GM21381 (cell line): ENCODE measurements around the gene RRM1.

ENCODE experiments used
- ATAC-seq: cut with Tn5 transposase; IDR thresholded peaks from one replicate; pipeline ENCODE4 v1.9.1; 2021; ENCODE audit warnings: mild to moderate bottlenecking, moderate library complexity; ENCODE audit not compliant: unreplicated experiment

The RRM1 gene

DNA sequence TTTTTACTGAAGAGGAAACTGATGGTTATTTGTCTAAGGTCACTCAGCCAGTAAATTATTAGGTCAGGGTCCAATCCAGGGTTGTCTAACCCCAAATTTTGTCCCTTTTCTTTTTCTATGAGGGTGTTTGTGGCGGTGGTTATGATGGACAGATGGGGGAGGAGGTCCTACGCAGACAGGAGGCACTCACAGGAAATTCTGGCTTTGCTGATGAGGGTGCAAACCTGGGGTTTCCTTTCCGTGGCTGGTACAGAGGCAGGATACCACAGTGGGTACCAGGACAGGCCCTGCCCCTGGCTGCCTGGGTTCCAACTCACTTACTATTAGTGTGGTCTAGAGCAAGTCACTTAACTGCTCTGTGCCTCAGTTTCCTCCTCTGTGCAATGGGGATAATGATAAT lies 91.0 kb downstream of the RRM1 start:
- ATAC-seq, result no peak

DNA sequence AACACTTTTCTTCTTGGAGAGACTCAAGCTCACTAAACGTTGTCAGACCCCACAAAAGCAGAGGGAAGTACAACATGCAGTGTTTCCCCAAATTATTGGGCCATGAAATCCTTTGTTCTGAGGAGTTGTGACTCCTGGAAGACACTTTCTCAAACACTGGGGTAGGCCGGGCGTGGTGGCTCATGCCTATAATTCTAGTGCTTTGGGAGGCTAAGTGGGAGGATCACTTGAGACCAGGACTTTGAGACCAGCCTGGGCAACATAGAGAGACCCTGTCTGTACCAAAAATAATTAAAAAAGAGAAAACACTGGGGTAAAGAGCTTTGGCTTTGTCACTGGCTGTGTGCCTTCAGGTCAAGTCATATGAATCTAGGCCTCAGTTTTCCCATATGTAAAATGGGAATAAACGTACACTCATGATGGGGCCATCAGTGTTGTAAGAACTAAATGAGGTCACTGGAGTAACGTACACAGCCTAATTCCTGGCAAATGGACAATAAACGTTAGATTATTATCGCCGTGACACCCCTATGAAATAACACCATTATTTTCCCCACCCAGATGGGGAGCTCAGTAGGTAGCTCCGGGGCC lies 92.0 kb downstream of the RRM1 start:
- ATAC-seq, result no peak

DNA sequence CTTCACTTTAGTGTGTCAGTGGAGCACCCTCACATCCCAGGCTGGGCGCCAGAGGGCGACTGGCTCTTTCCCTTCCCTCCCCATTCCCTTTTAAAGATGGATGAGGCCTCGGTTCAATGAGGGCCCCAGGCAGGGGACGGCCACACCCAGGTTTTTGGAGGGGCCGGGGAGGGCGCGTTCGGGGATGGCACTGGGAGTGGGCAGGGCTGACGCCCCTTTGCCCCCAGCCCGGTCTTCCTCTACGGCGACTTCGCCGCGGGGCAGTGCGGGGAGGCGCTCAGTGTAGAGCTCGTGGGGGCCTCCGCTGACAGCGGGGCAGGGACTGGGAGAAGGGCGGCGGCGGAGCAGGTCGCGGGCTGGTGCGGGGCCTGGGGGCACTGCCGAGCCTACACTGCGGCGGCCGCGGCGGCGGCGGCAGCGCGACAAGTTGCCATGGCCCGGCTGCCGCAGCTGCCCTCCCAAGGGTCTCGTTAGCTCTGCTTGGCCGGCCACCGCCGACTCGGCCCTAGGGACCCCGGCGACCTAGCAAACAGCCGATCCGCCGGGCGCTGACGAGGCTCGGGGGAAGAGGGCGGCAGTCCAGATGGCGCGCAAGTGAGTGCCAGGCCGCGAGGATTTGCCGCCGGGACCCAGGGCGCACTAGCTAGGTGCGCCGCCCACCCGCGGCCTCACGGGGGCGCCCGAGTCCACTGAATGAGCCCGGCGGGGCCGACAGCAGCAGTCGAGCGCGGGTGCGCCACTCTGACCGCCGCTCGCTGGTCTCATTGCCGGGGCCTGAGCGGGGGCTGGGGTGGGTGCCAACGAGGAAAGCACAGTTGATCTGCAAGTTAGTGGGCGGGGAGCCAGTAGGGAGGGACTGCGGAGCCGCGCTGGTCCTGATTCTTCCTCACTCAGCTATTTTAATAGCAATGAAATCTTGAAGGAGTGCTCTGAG lies 92.7 kb downstream of the RRM1 start:
- ATAC-seq, result peak; percentile 88
